Ascending aorta (tissue), 2 donors: ENCODE measurements around the gene EML6. TPM values are rescaled to one million over a fixed set of nuclear protein-coding genes. Genes with fewer than 3 reads are reported as not detected.

ENCODE experiments used
- DNase-seq, 2 donors: peaks; one replicate each; pipeline ENCODE4 v3.0.0-alpha.2; 2019; ENCODE audit warnings: low spot score in 2 of 2
- H3K27ac ChIP-seq, 2 donors: fragments of 200-600 bp; sonication (generic); one replicate each; pipeline ENCODE4 v1.5.1; 2016 to 2017; ENCODE audit warnings: mild to moderate bottlenecking in 1 of 2
- H3K27me3 ChIP-seq: fragments of 200-600 bp; sonication (generic); one replicate; pipeline ENCODE4 v1.5.1; 2017
- H3K36me3 ChIP-seq, 2 donors: fragments of 200-600 bp; sonication (generic); one replicate each; pipeline ENCODE4 v1.5.1; 2016
- H3K4me1 ChIP-seq, 2 donors: fragments of 200-600 bp; sonication (generic); one replicate each; pipeline ENCODE4 v1.5.1; 2016 to 2017; ENCODE audit warnings: mild to moderate bottlenecking in 1 of 2
- H3K4me3 ChIP-seq, 2 donors: fragments of 200-600 bp; sonication (generic); one replicate each; pipeline ENCODE4 v1.5.1; 2016 to 2017; ENCODE audit warnings: mild to moderate bottlenecking in 1 of 2
- H3K9me3 ChIP-seq, 2 donors: fragments of 200-600 bp; sonication (generic); one replicate each; pipeline ENCODE4 v1.5.1; 2016
- CTCF ChIP-seq, 3 experiments: fragments of 200-600 bp in 2 of 3; fragments of 450-650 bp in 1 of 3; sonication (generic) in 2 of 3; IDR thresholded peaks; one replicate each; pipeline ENCODE4 v1.5.1; 2016 to 2019; ENCODE audit warnings: antibody characterized with exemption in 3 of 3, mild to moderate bottlenecking in 1 of 3, moderate library complexity in 1 of 3
- intact Hi-C: fragments of 100-400 bp; cut with DNase I; formaldehyde crosslinking; loops from one replicate; pipeline ENCODE4 v1.15.1; 2023
- total RNA-seq: library from RNA; depleted of rRNA; stranded (reverse); fragments of >200 nt; gene quantifications from one replicate; pipeline ENCODE4 v1.1.0, GENCODE V29; 2016

The EML6 gene
- total RNA-seq, 1 donor from 2014 or later: not detected

- peaks cover 2 to 41% of the 10 kb centered on the region in 2 donors for H3K4me1 ChIP-seq
- no peaks in the 10 kb centered on the region for H3K27me3 ChIP-seq
- DNase-seq: peak in 1 of 2 donors; percentile 71
- peaks cover 0 to 6% of the 10 kb centered on the region in 2 donors for H3K9me3 ChIP-seq
- peak; percentile 42 to 78 (median 49) for TF ChIP-seq CTCF (IDR thresholded peaks at IDR 0.05)
- intact Hi-C loops: loop anchor here (1.0 to 10.0 kb wide), 3 partner anchors 34 to 153 kb away; no protein-coding TSS in a partner anchor
- no peak overlapping the region for H3K4me3 ChIP-seq
- H3K36me3 ChIP-seq: no peaks in the 10 kb centered on the region
- no peak overlapping the region for H3K27ac ChIP-seq
These were observed 291.8 kb downstream of the EML6 start for GRCh38 chr2:55014962-55015939.

- Histone ChIP-seq H3K27ac (no peak overlapping the region), H3K27me3 (no peaks in the 10 kb centered on the region), H3K9me3 (peaks cover 0 to 11% of the 10 kb centered on the region in 2 donors), H3K4me3 (no peak overlapping the region), H3K36me3 (peaks cover 0 to 5% of the 10 kb centered on the region in 2 donors), H3K4me1 (peaks cover 2 to 22% of the 10 kb centered on the region in 2 donors)
- TF ChIP-seq CTCF (IDR thresholded peaks at IDR 0.05): no peak
- DNase-seq: no peak
- intact Hi-C loops: loop anchor here (10.0 kb wide), 1 partner anchor 113 kb away; no protein-coding TSS in a partner anchor
These were observed 294.0 kb downstream of the EML6 start for GRCh38 chr2:55017428-55017827.

- no peak overlapping the region for H3K27ac ChIP-seq
- peaks cover 0 to 11% of the 10 kb centered on the region in 2 donors for H3K9me3 ChIP-seq
- peaks cover 0 to 5% of the 10 kb centered on the region in 2 donors for H3K36me3 ChIP-seq
- H3K4me3 ChIP-seq: no peak overlapping the region
- DNase-seq: no peak
- intact Hi-C loops: loop anchor here (10.0 kb wide), 1 partner anchor 113 kb away; no protein-coding TSS in a partner anchor
- TF ChIP-seq CTCF (IDR thresholded peaks at IDR 0.05): no peak
- H3K27me3 ChIP-seq: no peaks in the 10 kb centered on the region
- peaks cover 2 to 21% of the 10 kb centered on the region in 2 donors for H3K4me1 ChIP-seq
These were observed 294.4 kb downstream of the EML6 start for GRCh38 chr2:55017880-55018279.

GRCh38 chr2:55018619-55019018 is 295.2 kb downstream of the EML6 start:
- Histone ChIP-seq H3K4me1 (peaks cover 2 to 19% of the 10 kb centered on the region in 2 donors), H3K4me3 (no peak overlapping the region), H3K27ac (no peak overlapping the region), H3K36me3 (peaks cover 0 to 5% of the 10 kb centered on the region in 2 donors), H3K9me3 (peaks cover 0 to 11% of the 10 kb centered on the region in 2 donors), H3K27me3 (no peaks in the 10 kb centered on the region)
- no peak for DNase-seq
- TF ChIP-seq CTCF (IDR thresholded peaks at IDR 0.05): no peak
- intact Hi-C loops: loop anchor here (10.0 kb wide), 1 partner anchor 114 kb away; no protein-coding TSS in a partner anchor

- Histone ChIP-seq H3K27me3 (no peaks in the 10 kb centered on the region), H3K4me1 (peaks cover under 1 to 18% of the 10 kb centered on the region in 2 donors), H3K9me3 (peaks cover 0 to 11% of the 10 kb centered on the region in 2 donors), H3K27ac (no peak overlapping the region), H3K36me3 (peaks cover 0 to 5% of the 10 kb centered on the region in 2 donors), H3K4me3 (no peak overlapping the region)
- no peak for TF ChIP-seq CTCF (IDR thresholded peaks at IDR 0.05)
- no peak for DNase-seq
- intact Hi-C loops: loop anchor here (10.0 kb wide), 1 partner anchor 115 kb away; no protein-coding TSS in a partner anchor
These were observed 296.2 kb downstream of the EML6 start for GRCh38 chr2:55019526-55020258.
